ENCODE results near the gene PKIG. TPM values are rescaled to one million over a fixed set of nuclear protein-coding genes. Genes with fewer than 3 reads are reported as not detected.

PKIG gene
- polyA plus RNA-seq, 4 donors = 47.3 to 63.0 (median 59.3) TPM

DNA sequence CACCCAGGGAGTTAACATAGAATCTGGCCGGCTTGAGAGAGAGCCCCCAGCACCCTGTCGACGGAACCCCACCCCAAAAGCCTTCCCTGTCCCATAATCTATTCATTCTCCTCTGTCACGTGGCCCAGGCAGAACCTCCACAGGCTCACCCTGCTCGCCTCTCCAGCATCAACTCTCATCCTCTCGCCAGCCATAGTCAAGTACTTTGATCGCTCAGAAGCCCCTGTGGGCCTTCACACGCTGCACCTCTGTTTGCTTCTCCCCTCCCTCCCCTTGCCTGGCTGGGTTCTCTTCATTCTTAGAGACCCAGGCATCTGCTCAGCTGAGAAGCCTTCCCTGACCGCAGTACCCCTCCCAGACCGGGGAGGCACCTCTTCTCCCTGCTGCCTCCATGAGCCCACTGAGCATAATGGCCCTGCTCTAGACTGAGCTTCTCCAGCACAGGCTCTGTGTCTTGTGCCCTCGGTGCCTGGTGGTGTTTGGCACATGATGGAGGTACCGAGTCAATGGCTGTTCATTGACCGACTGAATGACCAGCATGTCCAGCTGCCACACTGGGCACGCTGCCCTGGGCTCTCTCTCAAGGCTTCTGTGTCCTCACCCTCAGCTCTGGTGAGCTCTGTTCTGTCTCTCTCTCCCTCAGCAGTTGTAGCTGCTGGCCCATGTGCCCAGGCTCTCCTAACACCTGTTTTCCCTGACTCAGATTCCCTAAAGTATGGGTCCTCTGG lies 33.7 kb downstream of the PKIG start:
- DNase-seq (ENCODE audit: low read depth in 4 of 4, low spot score in 3 of 4) = no peak

- DNase-seq (ENCODE audit: low read depth in 4 of 4, low spot score in 3 of 4) = no peak
Observed at GRCh38 chr20:44616604-44616964, 34.2 kb downstream of the PKIG start.

DNA sequence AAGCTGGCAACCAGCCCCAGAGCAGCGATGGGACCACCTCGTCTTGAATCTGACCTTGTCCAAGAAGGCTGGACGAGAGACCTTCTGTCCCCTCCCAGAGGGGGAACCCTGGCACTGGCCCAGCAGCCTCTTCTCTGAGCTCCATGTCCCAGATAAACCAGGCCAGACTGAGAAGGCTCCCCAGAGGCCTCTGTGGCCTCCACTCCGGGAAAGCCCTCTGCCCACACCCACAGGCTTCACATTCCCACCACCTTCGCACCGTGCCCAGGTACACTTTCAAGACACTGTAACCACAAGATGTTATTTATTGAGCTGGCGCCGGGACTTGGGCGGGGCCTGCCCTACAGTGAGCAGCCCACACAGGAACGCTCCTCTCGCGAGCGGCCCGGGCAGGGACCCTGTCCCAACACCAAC lies 35.9 kb downstream of the PKIG start:
- no peak for DNase-seq (ENCODE audit: low read depth in 4 of 4, low spot score in 3 of 4)

- DNase-seq (ENCODE audit: low read depth in 4 of 4, low spot score in 3 of 4) = no peak
Observed at GRCh38 chr20:44619294-44619693, 36.9 kb downstream of the PKIG start.

GRCh38 chr20:44620030-44620429 lies 37.7 kb downstream of the PKIG start:
- no peak for DNase-seq (ENCODE audit: low read depth in 4 of 4, low spot score in 3 of 4)

DNA sequence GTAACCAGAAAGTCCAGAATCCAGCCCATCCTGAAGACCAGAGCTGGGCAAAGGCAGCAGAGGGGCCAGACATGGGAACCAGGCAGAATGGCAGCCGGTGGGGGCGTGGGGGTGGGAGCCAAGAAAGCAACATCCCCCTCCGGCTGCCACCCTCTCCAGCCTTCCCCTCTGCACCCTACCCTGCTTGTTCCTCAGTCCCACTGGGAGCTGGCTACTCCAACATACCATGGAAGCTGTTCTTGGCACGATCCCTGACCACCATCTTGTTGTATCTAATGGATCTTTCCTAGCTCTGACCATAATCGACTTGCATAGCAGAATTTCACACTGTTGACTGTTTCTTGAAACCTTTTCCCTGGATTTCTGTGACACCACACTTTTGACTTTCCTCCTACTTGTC lies 38.9 kb downstream of the PKIG start:
- DNase-seq (ENCODE audit: low read depth in 4 of 4, low spot score in 3 of 4) = no peak

DNA sequence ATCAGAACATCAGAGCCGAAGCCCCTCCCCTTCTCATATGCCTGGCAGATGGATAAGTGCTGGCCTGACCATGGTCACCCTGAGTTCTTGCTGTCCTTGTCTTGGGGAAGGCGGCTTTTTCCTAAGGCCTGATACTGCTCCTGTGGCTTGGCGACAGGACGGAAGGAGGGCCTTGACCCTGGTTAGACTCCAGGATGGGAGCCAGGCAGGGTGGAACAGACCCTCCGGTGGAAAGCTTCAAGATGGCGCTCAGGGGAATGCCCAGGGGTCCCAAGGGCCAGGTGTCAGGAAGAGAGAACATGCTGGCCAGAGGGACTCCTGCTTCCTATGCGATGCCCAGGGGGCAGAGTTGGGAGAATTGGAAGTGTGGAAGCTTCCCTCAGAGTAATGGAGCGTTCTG lies 39.6 kb downstream of the PKIG start:
- no peak for DNase-seq (ENCODE audit: low read depth in 4 of 4, low spot score in 3 of 4)

GRCh38 chr20:44622501-44623270 lies 40.3 kb downstream of the PKIG start:
- no peak for DNase-seq (ENCODE audit: low read depth in 4 of 4, low spot score in 3 of 4)

DNA sequence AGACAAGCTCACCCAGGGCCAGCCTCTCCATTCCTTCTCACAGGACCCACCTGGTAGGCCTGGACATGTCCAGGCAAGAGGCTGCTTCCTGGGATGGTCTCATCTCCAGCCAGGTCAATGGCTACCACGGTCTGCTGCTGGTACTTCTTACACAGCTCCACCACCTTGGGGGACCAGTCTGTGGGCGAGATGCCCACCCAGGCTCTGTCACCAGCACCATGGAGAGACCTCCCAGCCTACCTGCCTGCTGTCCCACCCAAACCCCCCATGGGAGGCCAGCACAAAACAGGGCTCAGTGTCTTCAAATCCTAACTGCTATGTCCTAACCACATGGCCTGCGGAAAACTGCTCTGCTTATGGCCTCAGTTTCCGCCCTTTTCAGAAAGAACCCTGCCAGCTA lies 41.8 kb downstream of the PKIG start:
- no peak for DNase-seq (ENCODE audit: low read depth in 4 of 4, low spot score in 3 of 4)

GRCh38 chr20:44624743-44625271 lies 42.4 kb downstream of the PKIG start:
- no peak for DNase-seq (ENCODE audit: low read depth in 4 of 4, low spot score in 3 of 4)

GRCh38 chr20:44625361-44625760 lies 43.0 kb downstream of the PKIG start:
- no peak for DNase-seq (ENCODE audit: low read depth in 4 of 4, low spot score in 3 of 4)

DNA sequence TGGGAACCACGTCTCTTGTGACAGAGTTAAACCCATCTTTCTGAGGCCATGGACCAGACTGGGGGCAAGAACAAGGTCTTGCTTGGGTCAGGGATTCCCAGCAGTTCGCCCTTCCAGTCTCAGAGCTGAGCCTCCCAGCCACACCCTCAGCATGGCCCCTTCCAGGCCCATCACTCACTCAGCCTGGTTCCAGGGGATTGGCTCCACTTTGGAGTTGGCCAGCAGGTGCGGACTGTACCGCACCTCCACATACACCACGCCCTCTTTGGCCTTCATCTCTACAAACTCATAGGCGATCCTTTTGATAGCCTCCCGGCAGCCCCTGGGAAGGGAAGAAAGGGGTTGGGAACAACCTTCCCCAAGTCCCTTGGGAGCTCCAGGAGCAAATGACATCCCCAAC lies 43.9 kb downstream of the PKIG start:
- no peak for DNase-seq (ENCODE audit: low read depth in 4 of 4, low spot score in 3 of 4)

DNA sequence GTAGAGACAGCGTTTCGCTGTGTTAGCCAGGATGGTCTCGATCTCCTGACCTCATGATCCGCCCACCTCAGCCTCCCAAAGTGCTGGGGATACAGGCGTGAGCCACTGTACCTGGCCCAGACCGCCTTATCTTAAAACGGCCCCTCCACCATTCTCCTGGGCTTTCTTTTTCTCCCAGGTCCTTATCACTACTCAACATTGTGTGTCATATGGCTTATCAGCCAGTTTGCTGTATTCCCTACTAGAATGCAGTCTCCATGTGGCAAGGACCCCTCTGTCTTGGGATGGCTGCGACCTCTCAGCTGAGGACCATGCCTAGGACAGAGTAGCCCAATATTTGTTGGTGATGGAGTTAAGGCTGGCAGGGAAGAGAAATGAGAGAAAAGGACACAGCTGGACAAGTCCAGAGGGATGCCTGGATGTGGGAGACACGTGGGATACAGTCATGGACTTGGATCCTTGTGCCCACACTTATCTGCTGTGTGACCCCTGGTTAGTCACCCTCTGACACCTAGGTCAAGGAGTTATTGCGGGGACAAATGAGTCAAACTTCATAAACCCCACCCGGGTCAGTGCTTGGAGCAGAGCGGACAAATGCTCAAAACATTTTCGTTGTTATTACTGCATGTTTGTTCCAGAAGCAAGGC lies 45.1 kb downstream of the PKIG start:
- no peak for DNase-seq (ENCODE audit: low read depth in 4 of 4, low spot score in 3 of 4)

- no peak for DNase-seq (ENCODE audit: low read depth in 4 of 4, low spot score in 3 of 4)
Observed at GRCh38 chr20:44629017-44629385, 46.6 kb downstream of the PKIG start.

DNA sequence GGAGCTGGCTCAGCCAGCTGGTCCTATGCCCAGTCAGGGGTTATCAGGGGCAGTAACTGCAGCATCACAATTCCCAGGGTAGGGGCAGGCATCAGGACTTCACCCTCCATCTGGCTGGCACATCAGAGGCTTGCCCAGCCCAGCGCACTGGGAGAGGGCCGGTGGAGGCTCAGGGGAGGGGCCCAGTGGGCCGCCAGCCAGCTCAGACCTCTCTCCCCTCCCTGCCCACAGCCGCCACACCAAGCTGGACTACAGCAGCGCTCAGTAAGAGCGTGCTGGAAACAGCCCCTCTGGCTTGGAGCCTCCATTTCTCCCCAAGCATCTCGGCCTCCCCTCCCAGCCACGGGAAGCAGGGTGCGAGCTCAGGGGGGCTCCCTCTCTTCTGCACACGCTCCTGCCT lies 47.2 kb downstream of the PKIG start:
- DNase-seq (ENCODE audit: low read depth in 4 of 4, low spot score in 3 of 4) = no peak

GRCh38 chr20:44630297-44630696 lies 47.9 kb downstream of the PKIG start:
- no peak for DNase-seq (ENCODE audit: low read depth in 4 of 4, low spot score in 3 of 4)

- no peak for DNase-seq (ENCODE audit: low read depth in 4 of 4, low spot score in 3 of 4)
Observed at GRCh38 chr20:44632103-44632752, 49.8 kb downstream of the PKIG start.

DNA sequence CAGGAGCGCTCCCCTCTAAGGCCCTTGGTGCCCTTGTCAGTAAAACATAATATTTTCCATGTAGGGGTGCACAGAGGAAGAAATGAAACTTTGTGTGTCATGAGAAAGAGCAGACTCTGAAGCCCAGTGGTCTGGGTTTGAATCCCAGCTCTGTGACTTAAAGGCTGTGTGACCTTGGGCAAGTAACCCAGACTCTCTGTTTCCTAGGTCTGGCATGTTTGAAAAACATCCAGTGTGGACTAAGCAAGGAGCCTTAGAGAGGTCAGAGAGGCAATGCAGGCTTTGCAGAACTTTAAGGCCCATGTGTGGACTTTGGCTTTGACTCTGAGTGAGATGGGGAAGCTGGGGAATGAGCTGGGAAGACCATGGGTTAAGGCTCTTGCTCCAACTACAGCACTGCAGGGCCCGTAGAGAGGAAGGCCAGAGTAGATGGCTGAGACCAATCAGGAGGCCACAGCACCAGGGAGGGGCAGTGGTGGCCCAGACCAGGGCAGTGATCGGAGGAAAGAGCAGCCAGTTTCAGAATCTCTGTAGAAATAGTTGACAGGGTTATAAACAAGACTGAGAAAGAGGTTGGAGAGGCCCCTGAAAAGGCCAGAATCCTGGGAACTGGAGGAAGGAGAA lies 50.9 kb downstream of the PKIG start:
- DNase-seq (ENCODE audit: low read depth in 4 of 4, low spot score in 3 of 4) = no peak

GRCh38 chr20:44633872-44634600 lies 51.7 kb downstream of the PKIG start:
- DNase-seq (ENCODE audit: low read depth in 4 of 4, low spot score in 3 of 4) = no peak

DNA sequence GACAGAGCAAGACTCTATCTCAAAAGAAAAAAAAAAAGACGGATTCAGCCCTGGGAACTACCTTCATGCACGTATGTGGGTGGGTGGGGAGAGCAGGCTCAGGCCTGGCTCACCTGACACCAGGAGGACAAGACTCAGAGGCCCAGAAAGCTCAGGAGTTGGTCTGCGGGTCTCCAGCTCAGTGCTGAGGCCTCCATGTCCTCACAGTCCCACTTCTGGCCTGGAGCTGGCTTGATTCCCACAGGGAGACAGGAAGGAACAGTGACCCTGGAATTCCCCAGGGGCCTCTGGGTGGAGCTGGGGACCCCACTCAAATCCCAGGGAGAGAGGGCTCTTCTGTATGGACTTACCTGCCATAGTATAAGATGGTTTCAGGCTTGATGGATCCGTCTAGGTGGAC lies 53.5 kb downstream of the PKIG start:
- no peak for DNase-seq (ENCODE audit: low read depth in 4 of 4, low spot score in 3 of 4)

Measured in left renal pelvis (tissue), 4 donors.